Muscle layer of colon (tissue), 2 donors: ENCODE data around the gene CTCF.
"Not testable (repeated sequence)": the region's sequence is repeated elsewhere in the genome, so short reads cannot be mapped to it uniquely, and the experiment has no call there.

Experiments
- H3K27ac ChIP-seq: one replicate; pipeline ENCODE4 v1.7.0; 2013; ENCODE audit warnings: low read depth, mild to moderate bottlenecking, low read length, moderate library complexity
- H3K27me3 ChIP-seq, 2 donors: one replicate each; pipeline ENCODE4 v1.7.0; 2013; ENCODE audit warnings: low read length in 2 of 2, mild to moderate bottlenecking in 2 of 2; ENCODE audit not compliant: insufficient read depth in 2 of 2, control insufficient read depth in 1 of 2
- H3K36me3 ChIP-seq: one replicate; pipeline ENCODE4 v1.7.0; 2013; ENCODE audit warnings: mild to moderate bottlenecking, low read length; ENCODE audit not compliant: insufficient read depth
- H3K4me1 ChIP-seq: one replicate; pipeline ENCODE4 v1.7.0; 2013; ENCODE audit warnings: mild to moderate bottlenecking, low read length; ENCODE audit not compliant: insufficient read depth
- H3K4me3 ChIP-seq, 2 donors: one replicate each; pipeline ENCODE4 v1.7.0; 2013; ENCODE audit warnings: low read length in 2 of 2, low read depth in 1 of 2, mild to moderate bottlenecking in 1 of 2, moderate library complexity in 1 of 2
- H3K9ac ChIP-seq: one replicate; pipeline ENCODE4 v1.7.0; 2013; ENCODE audit warnings: low read length
- H3K9me3 ChIP-seq: one replicate; pipeline ENCODE4 v1.7.0; 2013; ENCODE audit warnings: mild to moderate bottlenecking, low read length
- donor health status: abdominal sarcoma.
- donor health status: Adenocarcinoma of cecum.

Gene CTCF

GRCh38 chr16:67526149-67526791, 36.1 kb upstream of the CTCF start:
- Histone ChIP-seq H3K27ac (no peak overlapping the region), H3K36me3 (no peaks in the 10 kb centered on the region), H3K9ac (no peak overlapping the region), H3K9me3 (no peaks in the 10 kb centered on the region), H3K4me3 (no peak overlapping the region), H3K4me1 (peaks cover 7% of the 10 kb centered on the region), H3K27me3 (no peaks in the 10 kb centered on the region)

- H3K27me3 ChIP-seq: no peaks in the 10 kb centered on the region
- peaks cover 11% of the 10 kb centered on the region for H3K4me1 ChIP-seq
These were observed 34.0 kb upstream of the CTCF start, which contains the start of gene RIPOR1 for GRCh38 chr16:67528222-67528869. Gene RIPOR1 (plus strand): TSS chr16:67528829. CDS start chr16:67538447, 9,618 bp downstream.

GRCh38 chr16:67528870-67529581, 33.3 kb upstream of the CTCF start:
- Histone ChIP-seq H3K9ac (peak overlapping the region; percentile 75), H3K36me3 (no peaks in the 10 kb centered on the region), H3K27ac (peak overlapping the region; percentile 95), H3K4me3 (peak overlapping the region; percentile 84 to 90), H3K4me1 (peaks cover 11% of the 10 kb centered on the region), H3K27me3 (no peaks in the 10 kb centered on the region), H3K9me3 (no peaks in the 10 kb centered on the region)

More at GRCh38 chr16:67528222-67528869, 34.0 kb upstream of the CTCF start, which contains the start of gene RIPOR1:
- Histone ChIP-seq H3K27ac (peak within 1 kb of the TSS; percentile 95), H3K36me3 (no peaks in the 10 kb centered on the region), H3K9ac (peak within 1 kb of the TSS; percentile 75), H3K4me3 (peak within 1 kb of the TSS; percentile 84 to 90), H3K9me3 (no peaks in the 10 kb centered on the region)

- Histone ChIP-seq H3K27me3 (no peaks in the 10 kb centered on the region), H3K27ac (peak overlapping the region; percentile 95), H3K9me3 (no peaks in the 10 kb centered on the region), H3K36me3 (no peaks in the 10 kb centered on the region), H3K4me1 (peaks cover 11% of the 10 kb centered on the region), H3K9ac (peak overlapping the region; percentile 75), H3K4me3 (peak overlapping the region; percentile 84 to 90)
These were observed 32.7 kb upstream of the CTCF start for GRCh38 chr16:67529582-67530012.

GRCh38 chr16:67530013-67530939, 32.0 kb upstream of the CTCF start:
- no peaks in the 10 kb centered on the region for H3K36me3 ChIP-seq
- H3K4me1 ChIP-seq: peaks cover 11% of the 10 kb centered on the region
- H3K27me3 ChIP-seq: no peaks in the 10 kb centered on the region
- peak overlapping the region; percentile 95 for H3K27ac ChIP-seq
- H3K4me3 ChIP-seq: peak overlapping the region; percentile 84 to 90
- peak overlapping the region; percentile 75 for H3K9ac ChIP-seq
- no peaks in the 10 kb centered on the region for H3K9me3 ChIP-seq

GRCh38 chr16:67531247-67531646, 31.1 kb upstream of the CTCF start:
- Histone ChIP-seq H3K4me1 (peaks cover 13% of the 10 kb centered on the region), H3K27me3 (no peaks in the 10 kb centered on the region), H3K9ac (peak overlapping the region; percentile 13), H3K27ac (peak overlapping the region; percentile 95), H3K36me3 (no peaks in the 10 kb centered on the region), H3K9me3 (no peaks in the 10 kb centered on the region), H3K4me3 (peak overlapping the region in 1 of 2 donors; percentile 90)

GRCh38 chr16:67533024-67533560, 29.2 kb upstream of the CTCF start:
- no peaks in the 10 kb centered on the region for H3K27me3 ChIP-seq
- H3K4me3 ChIP-seq: no peak overlapping the region
- no peak overlapping the region for H3K27ac ChIP-seq
- no peaks in the 10 kb centered on the region for H3K9me3 ChIP-seq
- H3K4me1 ChIP-seq: peaks cover 23% of the 10 kb centered on the region
- H3K9ac ChIP-seq: no peak overlapping the region
- H3K36me3 ChIP-seq: no peaks in the 10 kb centered on the region

GRCh38 chr16:67533987-67534386, 28.3 kb upstream of the CTCF start:
- not testable (repeated sequence) for H3K4me3 ChIP-seq, H3K9me3 ChIP-seq, H3K36me3 ChIP-seq, H3K27ac ChIP-seq, H3K27me3 ChIP-seq, H3K9ac ChIP-seq
- H3K4me1 ChIP-seq: peaks cover 25% of the 10 kb centered on the region

- Histone ChIP-seq H3K9me3 (no peaks in the 10 kb centered on the region), H3K36me3 (no peaks in the 10 kb centered on the region), H3K4me1 (peaks cover 28% of the 10 kb centered on the region), H3K9ac (no peak overlapping the region), H3K27me3 (no peaks in the 10 kb centered on the region), H3K4me3 (no peak overlapping the region), H3K27ac (no peak overlapping the region)
These were observed 27.9 kb upstream of the CTCF start for GRCh38 chr16:67534431-67534830.

- Histone ChIP-seq H3K9ac (no peak overlapping the region), H3K27me3 (no peaks in the 10 kb centered on the region), H3K4me3 (no peak overlapping the region), H3K36me3 (peaks cover 7% of the 10 kb centered on the region), H3K27ac (no peak overlapping the region), H3K4me1 (peaks cover 28% of the 10 kb centered on the region), H3K9me3 (no peaks in the 10 kb centered on the region)
These were observed 27.1 kb upstream of the CTCF start for GRCh38 chr16:67535201-67535600.
